ENCODE measurements around the gene UBE2E2.

GRCh38 chr3:23594894-23595670 is 392.0 kb downstream of the UBE2E2 start:
- no peak for TF ChIP-seq EP300 (conservative IDR thresholded peaks at IDR 0.05; ENCODE audit: poor library complexity, severe bottlenecking)
- no peak for TF ChIP-seq MXI1 (conservative IDR thresholded peaks at IDR 0.05; ENCODE audit: poor library complexity, severe bottlenecking)
- TF ChIP-seq, protein P1, sequence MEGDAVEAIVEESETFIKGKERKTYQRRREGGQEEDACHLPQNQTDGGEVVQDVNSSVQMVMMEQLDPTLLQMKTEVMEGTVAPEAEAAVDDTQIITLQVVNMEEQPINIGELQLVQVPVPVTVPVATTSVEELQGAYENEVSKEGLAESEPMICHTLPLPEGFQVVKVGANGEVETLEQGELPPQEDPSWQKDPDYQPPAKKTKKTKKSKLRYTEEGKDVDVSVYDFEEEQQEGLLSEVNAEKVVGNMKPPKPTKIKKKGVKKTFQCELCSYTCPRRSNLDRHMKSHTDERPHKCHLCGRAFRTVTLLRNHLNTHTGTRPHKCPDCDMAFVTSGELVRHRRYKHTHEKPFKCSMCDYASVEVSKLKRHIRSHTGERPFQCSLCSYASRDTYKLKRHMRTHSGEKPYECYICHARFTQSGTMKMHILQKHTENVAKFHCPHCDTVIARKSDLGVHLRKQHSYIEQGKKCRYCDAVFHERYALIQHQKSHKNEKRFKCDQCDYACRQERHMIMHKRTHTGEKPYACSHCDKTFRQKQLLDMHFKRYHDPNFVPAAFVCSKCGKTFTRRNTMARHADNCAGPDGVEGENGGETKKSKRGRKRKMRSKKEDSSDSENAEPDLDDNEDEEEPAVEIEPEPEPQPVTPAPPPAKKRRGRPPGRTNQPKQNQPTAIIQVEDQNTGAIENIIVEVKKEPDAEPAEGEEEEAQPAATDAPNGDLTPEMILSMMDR (IDR thresholded peaks at IDR 0.05; ENCODE audit: poor library complexity, severe bottlenecking) = no peak
- TF ChIP-seq, protein P2, sequence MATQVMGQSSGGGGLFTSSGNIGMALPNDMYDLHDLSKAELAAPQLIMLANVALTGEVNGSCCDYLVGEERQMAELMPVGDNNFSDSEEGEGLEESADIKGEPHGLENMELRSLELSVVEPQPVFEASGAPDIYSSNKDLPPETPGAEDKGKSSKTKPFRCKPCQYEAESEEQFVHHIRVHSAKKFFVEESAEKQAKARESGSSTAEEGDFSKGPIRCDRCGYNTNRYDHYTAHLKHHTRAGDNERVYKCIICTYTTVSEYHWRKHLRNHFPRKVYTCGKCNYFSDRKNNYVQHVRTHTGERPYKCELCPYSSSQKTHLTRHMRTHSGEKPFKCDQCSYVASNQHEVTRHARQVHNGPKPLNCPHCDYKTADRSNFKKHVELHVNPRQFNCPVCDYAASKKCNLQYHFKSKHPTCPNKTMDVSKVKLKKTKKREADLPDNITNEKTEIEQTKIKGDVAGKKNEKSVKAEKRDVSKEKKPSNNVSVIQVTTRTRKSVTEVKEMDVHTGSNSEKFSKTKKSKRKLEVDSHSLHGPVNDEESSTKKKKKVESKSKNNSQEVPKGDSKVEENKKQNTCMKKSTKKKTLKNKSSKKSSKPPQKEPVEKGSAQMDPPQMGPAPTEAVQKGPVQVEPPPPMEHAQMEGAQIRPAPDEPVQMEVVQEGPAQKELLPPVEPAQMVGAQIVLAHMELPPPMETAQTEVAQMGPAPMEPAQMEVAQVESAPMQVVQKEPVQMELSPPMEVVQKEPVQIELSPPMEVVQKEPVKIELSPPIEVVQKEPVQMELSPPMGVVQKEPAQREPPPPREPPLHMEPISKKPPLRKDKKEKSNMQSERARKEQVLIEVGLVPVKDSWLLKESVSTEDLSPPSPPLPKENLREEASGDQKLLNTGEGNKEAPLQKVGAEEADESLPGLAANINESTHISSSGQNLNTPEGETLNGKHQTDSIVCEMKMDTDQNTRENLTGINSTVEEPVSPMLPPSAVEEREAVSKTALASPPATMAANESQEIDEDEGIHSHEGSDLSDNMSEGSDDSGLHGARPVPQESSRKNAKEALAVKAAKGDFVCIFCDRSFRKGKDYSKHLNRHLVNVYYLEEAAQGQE (IDR thresholded peaks at IDR 0.05; ENCODE audit: borderline replicate concordance) = no peak
- TF ChIP-seq EZH2 (IDR thresholded peaks at IDR 0.05; ENCODE audit: borderline replicate concordance, insufficient read depth, low read length, poor library complexity, severe bottlenecking) = no peak
- no peak for TF ChIP-seq RAD21 (conservative IDR thresholded peaks at IDR 0.05)
